ENCODE measurements around the gene PKNOX2. TPM values are rescaled to one million over a fixed set of nuclear protein-coding genes. Genes with fewer than 3 reads are reported as not detected.

Gene PKNOX2
- total RNA-seq, 2 experiments from 2014 or later = not detected

DNA sequence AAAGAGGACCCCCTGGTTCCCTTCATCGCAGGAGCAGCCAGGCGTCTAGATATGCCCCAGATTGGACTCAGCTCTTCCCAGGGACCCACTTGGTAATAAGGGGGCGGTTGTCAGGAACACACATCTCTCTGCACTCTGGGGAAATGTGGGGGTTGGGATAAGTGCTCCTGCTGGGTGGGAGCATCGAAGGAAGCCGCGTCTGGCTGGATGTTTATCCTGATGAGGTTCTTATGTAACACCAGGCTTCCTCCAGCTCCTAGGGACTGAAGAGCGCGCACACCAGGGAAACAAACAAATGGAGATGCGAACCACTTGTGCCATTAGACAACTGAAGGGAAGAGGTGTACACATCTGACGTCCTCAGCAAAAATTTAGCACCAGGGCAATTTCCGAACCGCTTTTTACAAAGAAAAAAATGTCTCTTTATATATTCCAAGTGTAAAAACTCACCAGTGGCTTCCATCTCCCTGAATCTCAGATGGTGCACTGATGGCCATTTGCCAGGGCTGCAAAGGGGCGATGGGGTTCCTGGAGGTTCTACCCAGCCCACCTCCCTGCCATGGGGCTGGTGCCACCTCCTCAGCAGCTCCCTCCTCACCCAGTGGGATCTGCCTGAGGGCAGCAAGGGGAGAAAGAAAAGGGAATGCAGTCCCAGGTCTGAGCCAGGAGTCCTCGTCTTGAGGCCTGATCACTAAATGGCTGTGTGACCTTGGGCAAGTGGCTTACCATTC, 89.4 kb downstream of the PKNOX2 start:
- no peak overlapping the region for H3K27ac ChIP-seq (ENCODE audit: low read depth, low read length, poor library complexity, severe bottlenecking)
- no peaks in the 10 kb centered on the region for H3K9me3 ChIP-seq (ENCODE audit: low read length)
- no peaks in the 10 kb centered on the region for H3K9me2 ChIP-seq (ENCODE audit: insufficient read depth, low read length)
- H2AFZ ChIP-seq (ENCODE audit: low read length) = no peak overlapping the region
- no peak for DNase-seq (ENCODE audit: low spot score)
- TF ChIP-seq CTCF (conservative IDR thresholded peaks at IDR 0.05; ENCODE audit: low read length) (no peak), EZH2phosphoT487 (IDR thresholded peaks at IDR 0.05; ENCODE audit: borderline replicate concordance, low read depth, low read length) (no peak)
- no TSS peak for BruUV-seq (replicated peaks)
- no peak overlapping the region for H3K4me3 ChIP-seq (ENCODE audit: low read depth, low read length, poor library complexity, severe bottlenecking)
- H3K79me2 ChIP-seq (ENCODE audit: insufficient read depth, low read depth, low read length) = no peaks in the 10 kb centered on the region
- ChIA-PET CTCF (ENCODE audit: unreplicated experiment) (no interaction called here), POLR2A (no interaction called here)
- no peaks in the 10 kb centered on the region for H3K36me3 ChIP-seq (ENCODE audit: insufficient read depth, low read length)
- no peaks in the 10 kb centered on the region for H3K4me1 ChIP-seq (ENCODE audit: insufficient read depth, low read length, poor library complexity, severe bottlenecking)
- H3K4me2 ChIP-seq (ENCODE audit: low read length) = no peak overlapping the region
- intact Hi-C loops (cut with micrococcal nuclease; ENCODE audit: unreplicated experiment) = no loop called here
- no peaks in the 10 kb centered on the region for H4K20me1 ChIP-seq (ENCODE audit: insufficient read depth, low read length)

DNA sequence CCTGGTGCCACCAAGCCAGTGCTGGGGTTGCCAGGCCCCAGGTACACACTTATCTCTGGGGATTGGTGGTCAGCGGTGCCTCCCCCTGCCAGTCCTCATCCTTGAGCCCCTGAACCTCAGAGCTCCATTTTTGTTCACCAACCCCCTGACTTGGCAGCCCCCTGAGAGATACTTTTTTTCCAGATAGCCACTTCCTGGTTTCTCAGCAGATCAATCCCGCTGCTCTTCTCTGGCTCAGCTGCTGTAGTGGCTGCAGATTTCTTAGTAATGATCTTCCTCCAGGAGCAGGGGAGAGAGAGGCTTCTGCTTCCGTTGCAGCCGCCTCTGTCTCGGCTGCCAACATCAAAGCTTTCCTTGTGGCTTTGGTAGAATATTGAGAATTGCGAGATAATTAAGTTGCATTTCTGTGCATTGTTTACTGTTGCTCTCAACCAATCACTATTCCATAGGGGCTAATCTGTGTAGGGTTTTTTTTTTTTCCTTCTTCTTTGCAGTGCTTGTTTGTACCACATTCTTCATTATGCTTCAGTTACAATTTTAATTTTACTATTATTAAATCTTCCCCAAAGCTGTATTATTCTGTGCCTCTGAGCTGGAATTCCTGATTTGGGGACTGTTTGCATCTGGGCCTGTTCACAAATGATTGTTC, 92.1 kb downstream of the PKNOX2 start:
- intact Hi-C loops (cut with micrococcal nuclease; ENCODE audit: unreplicated experiment) = no loop called here
- H3K36me3 ChIP-seq (ENCODE audit: insufficient read depth, low read length) = no peaks in the 10 kb centered on the region
- TF ChIP-seq CTCF (conservative IDR thresholded peaks at IDR 0.05; ENCODE audit: low read length) (no peak), EZH2phosphoT487 (IDR thresholded peaks at IDR 0.05; ENCODE audit: borderline replicate concordance, low read depth, low read length) (no peak)
- H2AFZ ChIP-seq (ENCODE audit: low read length) = no peak overlapping the region
- H3K27ac ChIP-seq (ENCODE audit: low read depth, low read length, poor library complexity, severe bottlenecking) = no peak overlapping the region
- ChIA-PET CTCF (ENCODE audit: unreplicated experiment) (no interaction called here), POLR2A (no interaction called here)
- H3K4me2 ChIP-seq (ENCODE audit: low read length) = no peak overlapping the region
- H4K20me1 ChIP-seq (ENCODE audit: insufficient read depth, low read length) = no peaks in the 10 kb centered on the region
- H3K79me2 ChIP-seq (ENCODE audit: insufficient read depth, low read depth, low read length) = no peaks in the 10 kb centered on the region
- H3K4me1 ChIP-seq (ENCODE audit: insufficient read depth, low read length, poor library complexity, severe bottlenecking) = no peaks in the 10 kb centered on the region
- no peaks in the 10 kb centered on the region for H3K9me2 ChIP-seq (ENCODE audit: insufficient read depth, low read length)
- no peak for DNase-seq (ENCODE audit: low spot score)
- H3K4me3 ChIP-seq (ENCODE audit: low read depth, low read length, poor library complexity, severe bottlenecking) = no peak overlapping the region
- no peaks in the 10 kb centered on the region for H3K9me3 ChIP-seq (ENCODE audit: low read length)
- BruUV-seq (replicated peaks) = no TSS peak

DNA sequence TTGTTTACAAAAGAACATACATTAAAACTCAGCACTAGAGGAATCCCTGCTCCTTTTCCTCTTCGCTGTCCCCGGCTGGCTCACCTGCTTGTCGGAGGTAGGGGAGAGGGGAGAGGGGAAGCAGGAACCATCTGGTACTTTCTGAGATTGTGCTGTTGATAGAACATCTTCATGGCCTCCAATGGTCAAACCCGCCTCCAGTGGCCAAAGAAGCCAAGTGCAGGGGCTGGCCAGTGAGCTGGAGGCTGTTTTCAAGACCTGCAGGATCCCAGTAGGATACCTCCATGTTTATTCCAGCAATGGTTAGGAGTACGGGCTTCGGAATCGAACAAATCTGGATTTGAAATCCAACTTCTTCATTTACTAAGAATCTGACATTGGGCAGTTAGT, 92.6 kb downstream of the PKNOX2 start:
- no TSS peak for BruUV-seq (replicated peaks)
- CTCF ChIA-PET (ENCODE audit: unreplicated experiment) = no interaction called here

More for the DNA sequence above, 92.6 kb downstream of the PKNOX2 start:
- no peak for TF ChIP-seq CTCF (conservative IDR thresholded peaks at IDR 0.05; ENCODE audit: low read length)
- no peak for TF ChIP-seq EZH2phosphoT487 (IDR thresholded peaks at IDR 0.05; ENCODE audit: borderline replicate concordance, low read depth, low read length)
- intact Hi-C loops (cut with micrococcal nuclease; ENCODE audit: unreplicated experiment) = no loop called here
- no peak for DNase-seq (ENCODE audit: low spot score)
- Histone ChIP-seq H3K36me3 (ENCODE audit: insufficient read depth, low read length) (no peaks in the 10 kb centered on the region), H3K4me3 (ENCODE audit: low read depth, low read length, poor library complexity, severe bottlenecking) (no peak overlapping the region), H2AFZ (ENCODE audit: low read length) (no peak overlapping the region), H3K9me3 (ENCODE audit: low read length) (no peaks in the 10 kb centered on the region), H3K4me1 (ENCODE audit: insufficient read depth, low read length, poor library complexity, severe bottlenecking) (no peaks in the 10 kb centered on the region), H3K27ac (ENCODE audit: low read depth, low read length, poor library complexity, severe bottlenecking) (no peak overlapping the region), H3K4me2 (ENCODE audit: low read length) (no peak overlapping the region), H4K20me1 (ENCODE audit: insufficient read depth, low read length) (no peaks in the 10 kb centered on the region), H3K79me2 (ENCODE audit: insufficient read depth, low read depth, low read length) (no peaks in the 10 kb centered on the region), H3K9me2 (ENCODE audit: insufficient read depth, low read length) (no peaks in the 10 kb centered on the region)
- POLR2A ChIA-PET = no interaction called here

Measured in OCI-LY7 (cell line).